Measurements from ENCODE around the gene TUBGCP5.

Gene TUBGCP5

DNA sequence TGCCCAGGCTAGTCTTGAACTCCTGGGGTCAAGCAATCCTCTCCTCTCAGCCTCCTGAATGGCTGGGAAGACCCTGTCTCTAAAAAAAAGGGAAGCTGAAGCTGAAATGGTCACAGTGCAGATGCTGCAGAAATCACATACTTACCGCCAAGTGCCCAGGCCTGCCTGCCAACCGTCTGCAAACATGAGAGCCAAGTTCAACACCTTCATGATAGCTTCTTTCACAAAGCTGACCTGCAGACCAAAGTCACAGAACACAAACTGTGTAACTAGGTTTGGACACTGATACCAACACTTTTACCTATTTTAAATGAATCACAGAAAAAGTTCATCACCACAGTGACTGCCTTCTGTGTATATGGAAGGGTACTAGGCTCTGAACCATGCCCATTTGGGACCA lies 36.4 kb downstream of the TUBGCP5 start (continued):
- no peak for TF ChIP-seq SALL2 (tag by site-specific recombination; IDR thresholded peaks at IDR 0.05; ENCODE audit: borderline replicate concordance)
- TF ChIP-seq ZNF133 (tag by site-specific recombination; IDR thresholded peaks at IDR 0.05), result no peak
- no peak for TF ChIP-seq OVOL3 (tag by site-specific recombination; IDR thresholded peaks at IDR 0.05)
- TF ChIP-seq ZNF146 (tag by site-specific recombination; IDR thresholded peaks at IDR 0.05), result no peak
- no peak for TF ChIP-seq ZNF121 (tag by site-specific recombination; IDR thresholded peaks at IDR 0.05)
- TF ChIP-seq, protein P1, sequence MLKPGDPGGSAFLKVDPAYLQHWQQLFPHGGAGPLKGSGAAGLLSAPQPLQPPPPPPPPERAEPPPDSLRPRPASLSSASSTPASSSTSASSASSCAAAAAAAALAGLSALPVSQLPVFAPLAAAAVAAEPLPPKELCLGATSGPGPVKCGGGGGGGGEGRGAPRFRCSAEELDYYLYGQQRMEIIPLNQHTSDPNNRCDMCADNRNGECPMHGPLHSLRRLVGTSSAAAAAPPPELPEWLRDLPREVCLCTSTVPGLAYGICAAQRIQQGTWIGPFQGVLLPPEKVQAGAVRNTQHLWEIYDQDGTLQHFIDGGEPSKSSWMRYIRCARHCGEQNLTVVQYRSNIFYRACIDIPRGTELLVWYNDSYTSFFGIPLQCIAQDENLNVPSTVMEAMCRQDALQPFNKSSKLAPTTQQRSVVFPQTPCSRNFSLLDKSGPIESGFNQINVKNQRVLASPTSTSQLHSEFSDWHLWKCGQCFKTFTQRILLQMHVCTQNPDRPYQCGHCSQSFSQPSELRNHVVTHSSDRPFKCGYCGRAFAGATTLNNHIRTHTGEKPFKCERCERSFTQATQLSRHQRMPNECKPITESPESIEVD (tag by site-specific recombination; IDR thresholded peaks at IDR 0.05), result no peak

DNA sequence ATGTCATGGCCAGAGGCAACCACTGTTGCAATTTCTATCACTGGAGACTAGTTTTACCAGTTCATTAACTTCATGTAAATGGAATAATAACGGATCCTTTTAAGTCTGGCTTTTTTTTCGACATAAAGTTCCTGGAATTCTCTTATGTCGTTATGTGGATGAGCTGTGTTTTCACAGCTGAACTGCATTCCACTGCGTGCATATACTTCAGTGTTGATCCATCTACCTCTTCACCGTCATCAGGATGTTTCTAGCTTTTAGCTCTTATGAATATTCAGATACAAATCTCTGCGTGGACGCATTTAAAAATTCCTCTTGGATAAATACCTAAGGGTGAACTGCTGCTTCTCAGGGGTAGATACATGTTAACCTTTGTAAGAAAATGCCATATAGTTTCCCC lies 43.6 kb downstream of the TUBGCP5 start:
- Histone ChIP-seq H3K36me3 (ENCODE audit: control insufficient read depth in 2 of 2, insufficient read depth in 1 of 2, low read length in 2 of 2) (peaks cover 16 to 45% of the 10 kb centered on the region in 2 experiments; a peak in 2 of 3 replicates), H3K4me1 (ENCODE audit: control insufficient read depth, insufficient read depth, low read length) (no peaks in the 10 kb centered on the region), H3K4me3 (ENCODE audit: low read depth, low read length) (no peak overlapping the region), H3K27ac (ENCODE audit: extremely low read depth, low read depth, low read length) (no peak overlapping the region), H3K9me3 (ENCODE audit: control insufficient read depth, insufficient read depth, low read depth, low read length) (no peaks in the 10 kb centered on the region)
- CTCF ChIA-PET, result no interaction called here
- TF ChIP-seq ZNF529 (tag by site-specific recombination; IDR thresholded peaks at IDR 0.05; ENCODE audit: insufficient replicate concordance) (no peak), ZNF324 (tag by site-specific recombination; IDR thresholded peaks at IDR 0.05) (no peak), GFI1B (tag by site-specific recombination; IDR thresholded peaks at IDR 0.05) (no peak), ZNF19 (tag by site-specific recombination; IDR thresholded peaks at IDR 0.05; ENCODE audit: low read depth) (no peak), REPIN1 (tag by site-specific recombination; IDR thresholded peaks at IDR 0.05; ENCODE audit: low read depth) (no peak), BCL11A (tag by site-specific recombination; IDR thresholded peaks at IDR 0.05; ENCODE audit: low read depth) (no peak), ZNF585B (tag by site-specific recombination; IDR thresholded peaks at IDR 0.05) (no peak), ZNF423 (tag by site-specific recombination; IDR thresholded peaks at IDR 0.05) (no peak), ZNF626 (tag by site-specific recombination; IDR thresholded peaks at IDR 0.05) (no peak), MEIS1 (CRISPR knock-in tag; IDR thresholded peaks at IDR 0.05; ENCODE audit: borderline replicate concordance) (no peak), ZXDB (tag by site-specific recombination; IDR thresholded peaks at IDR 0.05) (no peak), ZBTB17 (tag by site-specific recombination; IDR thresholded peaks at IDR 0.05) (no peak), ZNF335 (tag by site-specific recombination; conservative IDR thresholded peaks at IDR 0.05) (no peak)
- TF ChIP-seq, protein P2, sequence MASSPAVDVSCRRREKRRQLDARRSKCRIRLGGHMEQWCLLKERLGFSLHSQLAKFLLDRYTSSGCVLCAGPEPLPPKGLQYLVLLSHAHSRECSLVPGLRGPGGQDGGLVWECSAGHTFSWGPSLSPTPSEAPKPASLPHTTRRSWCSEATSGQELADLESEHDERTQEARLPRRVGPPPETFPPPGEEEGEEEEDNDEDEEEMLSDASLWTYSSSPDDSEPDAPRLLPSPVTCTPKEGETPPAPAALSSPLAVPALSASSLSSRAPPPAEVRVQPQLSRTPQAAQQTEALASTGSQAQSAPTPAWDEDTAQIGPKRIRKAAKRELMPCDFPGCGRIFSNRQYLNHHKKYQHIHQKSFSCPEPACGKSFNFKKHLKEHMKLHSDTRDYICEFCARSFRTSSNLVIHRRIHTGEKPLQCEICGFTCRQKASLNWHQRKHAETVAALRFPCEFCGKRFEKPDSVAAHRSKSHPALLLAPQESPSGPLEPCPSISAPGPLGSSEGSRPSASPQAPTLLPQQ (tag by site-specific recombination; IDR thresholded peaks at IDR 0.05), result no peak
- TF ChIP-seq, protein P3, sequence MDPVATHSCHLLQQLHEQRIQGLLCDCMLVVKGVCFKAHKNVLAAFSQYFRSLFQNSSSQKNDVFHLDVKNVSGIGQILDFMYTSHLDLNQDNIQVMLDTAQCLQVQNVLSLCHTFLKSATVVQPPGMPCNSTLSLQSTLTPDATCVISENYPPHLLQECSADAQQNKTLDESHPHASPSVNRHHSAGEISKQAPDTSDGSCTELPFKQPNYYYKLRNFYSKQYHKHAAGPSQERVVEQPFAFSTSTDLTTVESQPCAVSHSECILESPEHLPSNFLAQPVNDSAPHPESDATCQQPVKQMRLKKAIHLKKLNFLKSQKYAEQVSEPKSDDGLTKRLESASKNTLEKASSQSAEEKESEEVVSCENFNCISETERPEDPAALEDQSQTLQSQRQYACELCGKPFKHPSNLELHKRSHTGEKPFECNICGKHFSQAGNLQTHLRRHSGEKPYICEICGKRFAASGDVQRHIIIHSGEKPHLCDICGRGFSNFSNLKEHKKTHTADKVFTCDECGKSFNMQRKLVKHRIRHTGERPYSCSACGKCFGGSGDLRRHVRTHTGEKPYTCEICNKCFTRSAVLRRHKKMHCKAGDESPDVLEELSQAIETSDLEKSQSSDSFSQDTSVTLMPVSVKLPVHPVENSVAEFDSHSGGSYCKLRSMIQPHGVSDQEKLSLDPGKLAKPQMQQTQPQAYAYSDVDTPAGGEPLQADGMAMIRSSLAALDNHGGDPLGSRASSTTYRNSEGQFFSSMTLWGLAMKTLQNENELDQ (tag by site-specific recombination; IDR thresholded peaks at IDR 0.05; ENCODE audit: low read depth), result no peak
- TF ChIP-seq, protein P4, sequence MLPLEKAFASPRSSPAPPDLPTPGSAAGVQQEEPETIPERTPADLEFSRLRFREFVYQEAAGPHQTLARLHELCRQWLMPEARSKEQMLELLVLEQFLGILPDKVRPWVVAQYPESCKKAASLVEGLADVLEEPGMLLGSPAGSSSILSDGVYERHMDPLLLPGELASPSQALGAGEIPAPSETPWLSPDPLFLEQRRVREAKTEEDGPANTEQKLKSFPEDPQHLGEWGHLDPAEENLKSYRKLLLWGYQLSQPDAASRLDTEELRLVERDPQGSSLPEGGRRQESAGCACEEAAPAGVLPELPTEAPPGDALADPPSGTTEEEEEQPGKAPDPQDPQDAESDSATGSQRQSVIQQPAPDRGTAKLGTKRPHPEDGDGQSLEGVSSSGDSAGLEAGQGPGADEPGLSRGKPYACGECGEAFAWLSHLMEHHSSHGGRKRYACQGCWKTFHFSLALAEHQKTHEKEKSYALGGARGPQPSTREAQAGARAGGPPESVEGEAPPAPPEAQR (tag by site-specific recombination; IDR thresholded peaks at IDR 0.05), result no peak
- TF ChIP-seq, protein P5, sequence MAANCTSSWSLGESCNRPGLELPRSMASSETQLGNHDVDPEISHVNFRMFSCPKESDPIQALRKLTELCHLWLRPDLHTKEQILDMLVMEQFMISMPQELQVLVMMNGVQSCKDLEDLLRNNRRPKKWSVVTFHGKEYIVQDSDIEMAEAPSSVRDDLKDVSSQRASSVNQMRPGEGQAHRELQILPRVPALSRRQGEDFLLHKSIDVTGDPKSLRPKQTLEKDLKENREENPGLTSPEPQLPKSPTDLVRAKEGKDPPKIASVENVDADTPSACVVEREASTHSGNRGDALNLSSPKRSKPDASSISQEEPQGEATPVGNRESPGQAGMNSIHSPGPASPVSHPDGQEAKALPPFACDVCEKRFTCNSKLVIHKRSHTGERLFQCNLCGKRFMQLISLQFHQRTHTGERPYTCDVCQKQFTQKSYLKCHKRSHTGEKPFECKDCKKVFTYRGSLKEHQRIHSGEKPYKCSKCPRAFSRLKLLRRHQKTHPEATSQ (tag by site-specific recombination; IDR thresholded peaks at IDR 0.05), result no peak
- POLR2A ChIA-PET, result no interaction called here
